ENCODE results near the gene PARP16.

PARP16 gene

DNA sequence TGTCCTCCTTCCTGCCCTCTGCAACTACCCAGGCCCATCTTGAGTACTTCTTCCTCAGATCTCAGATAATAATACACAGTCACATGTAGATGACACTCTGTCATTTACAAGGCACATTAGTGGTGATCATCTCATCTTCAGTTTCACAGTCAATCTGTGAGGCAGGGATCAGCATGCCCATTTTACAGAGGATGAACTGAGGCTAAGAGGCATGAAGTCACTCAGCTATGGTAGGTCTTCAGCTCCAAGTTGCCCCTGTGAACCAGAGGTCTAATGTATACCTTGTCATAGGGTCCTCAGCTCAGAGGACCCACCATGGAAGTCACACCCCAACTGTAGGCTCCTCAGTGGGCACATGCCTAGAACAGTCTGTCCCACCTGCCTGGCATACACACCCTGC, 71.2 kb downstream of the PARP16 start:
- TF ChIP-seq, protein P1, sequence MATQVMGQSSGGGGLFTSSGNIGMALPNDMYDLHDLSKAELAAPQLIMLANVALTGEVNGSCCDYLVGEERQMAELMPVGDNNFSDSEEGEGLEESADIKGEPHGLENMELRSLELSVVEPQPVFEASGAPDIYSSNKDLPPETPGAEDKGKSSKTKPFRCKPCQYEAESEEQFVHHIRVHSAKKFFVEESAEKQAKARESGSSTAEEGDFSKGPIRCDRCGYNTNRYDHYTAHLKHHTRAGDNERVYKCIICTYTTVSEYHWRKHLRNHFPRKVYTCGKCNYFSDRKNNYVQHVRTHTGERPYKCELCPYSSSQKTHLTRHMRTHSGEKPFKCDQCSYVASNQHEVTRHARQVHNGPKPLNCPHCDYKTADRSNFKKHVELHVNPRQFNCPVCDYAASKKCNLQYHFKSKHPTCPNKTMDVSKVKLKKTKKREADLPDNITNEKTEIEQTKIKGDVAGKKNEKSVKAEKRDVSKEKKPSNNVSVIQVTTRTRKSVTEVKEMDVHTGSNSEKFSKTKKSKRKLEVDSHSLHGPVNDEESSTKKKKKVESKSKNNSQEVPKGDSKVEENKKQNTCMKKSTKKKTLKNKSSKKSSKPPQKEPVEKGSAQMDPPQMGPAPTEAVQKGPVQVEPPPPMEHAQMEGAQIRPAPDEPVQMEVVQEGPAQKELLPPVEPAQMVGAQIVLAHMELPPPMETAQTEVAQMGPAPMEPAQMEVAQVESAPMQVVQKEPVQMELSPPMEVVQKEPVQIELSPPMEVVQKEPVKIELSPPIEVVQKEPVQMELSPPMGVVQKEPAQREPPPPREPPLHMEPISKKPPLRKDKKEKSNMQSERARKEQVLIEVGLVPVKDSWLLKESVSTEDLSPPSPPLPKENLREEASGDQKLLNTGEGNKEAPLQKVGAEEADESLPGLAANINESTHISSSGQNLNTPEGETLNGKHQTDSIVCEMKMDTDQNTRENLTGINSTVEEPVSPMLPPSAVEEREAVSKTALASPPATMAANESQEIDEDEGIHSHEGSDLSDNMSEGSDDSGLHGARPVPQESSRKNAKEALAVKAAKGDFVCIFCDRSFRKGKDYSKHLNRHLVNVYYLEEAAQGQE (IDR thresholded peaks at IDR 0.05; ENCODE audit: insufficient read depth in 1 of 2, low read depth in 2 of 2, low read length in 2 of 2), result no peak
- no peak for TF ChIP-seq POLR2AphosphoS5 (IDR thresholded peaks at IDR 0.05; ENCODE audit: low read depth, low read length)
- TF ChIP-seq FOXP2 (optimal IDR thresholded peaks at IDR 0.05; ENCODE audit: borderline replicate concordance, extremely low read depth, extremely low read length, insufficient read depth), result no peak
- no peak for TF ChIP-seq TAF1 (IDR thresholded peaks at IDR 0.05; ENCODE audit: borderline replicate concordance, insufficient read depth, low read length)
- TF ChIP-seq SIN3A (IDR thresholded peaks at IDR 0.05; ENCODE audit: borderline replicate concordance, insufficient read depth, low read length), result no peak

DNA sequence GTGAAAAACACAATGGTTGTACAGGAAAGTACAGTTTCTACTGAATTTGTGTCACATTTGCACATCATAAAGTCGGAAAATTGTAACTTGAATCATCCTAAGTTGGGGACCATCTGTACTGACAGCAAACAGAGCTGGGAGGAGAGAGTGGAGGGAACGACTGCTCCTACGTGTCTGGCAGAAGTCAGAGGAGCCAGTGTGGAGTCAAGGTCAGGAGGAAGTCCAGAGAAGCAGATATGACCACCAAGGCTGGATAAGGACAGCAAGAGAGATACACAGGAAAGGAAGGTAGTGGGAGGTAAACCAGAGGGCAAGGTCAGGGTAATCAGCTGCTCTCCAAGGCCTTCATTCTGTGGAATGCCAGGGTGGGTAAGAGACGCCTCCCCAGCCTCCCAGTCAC, 72.7 kb downstream of the PARP16 start:
- no peak for TF ChIP-seq SIN3A (IDR thresholded peaks at IDR 0.05; ENCODE audit: borderline replicate concordance, insufficient read depth, low read length)
- TF ChIP-seq, protein P1 (IDR thresholded peaks at IDR 0.05; ENCODE audit: insufficient read depth in 1 of 2, low read depth in 2 of 2, low read length in 2 of 2), result no peak
- no peak for TF ChIP-seq POLR2AphosphoS5 (IDR thresholded peaks at IDR 0.05; ENCODE audit: low read depth, low read length)
- TF ChIP-seq FOXP2 (optimal IDR thresholded peaks at IDR 0.05; ENCODE audit: borderline replicate concordance, extremely low read depth, extremely low read length, insufficient read depth), result no peak
- no peak for TF ChIP-seq TAF1 (IDR thresholded peaks at IDR 0.05; ENCODE audit: borderline replicate concordance, insufficient read depth, low read length)

- TF ChIP-seq TAF1 (IDR thresholded peaks at IDR 0.05; ENCODE audit: borderline replicate concordance, insufficient read depth, low read length) (no peak), FOXP2 (optimal IDR thresholded peaks at IDR 0.05; ENCODE audit: borderline replicate concordance, extremely low read depth, extremely low read length, insufficient read depth) (no peak), POLR2AphosphoS5 (IDR thresholded peaks at IDR 0.05; ENCODE audit: low read depth, low read length) (no peak), SIN3A (IDR thresholded peaks at IDR 0.05; ENCODE audit: borderline replicate concordance, insufficient read depth, low read length) (no peak)
- TF ChIP-seq, protein P1 (IDR thresholded peaks at IDR 0.05; ENCODE audit: insufficient read depth in 1 of 2, low read depth in 2 of 2, low read length in 2 of 2), result no peak
Measured at GRCh38 chr15:65213241-65213640, 73.4 kb downstream of the PARP16 start.

- TF ChIP-seq TAF1 (IDR thresholded peaks at IDR 0.05; ENCODE audit: borderline replicate concordance, insufficient read depth, low read length) (no peak), FOXP2 (optimal IDR thresholded peaks at IDR 0.05; ENCODE audit: borderline replicate concordance, extremely low read depth, extremely low read length, insufficient read depth) (no peak), SIN3A (IDR thresholded peaks at IDR 0.05; ENCODE audit: borderline replicate concordance, insufficient read depth, low read length) (no peak), POLR2AphosphoS5 (IDR thresholded peaks at IDR 0.05; ENCODE audit: low read depth, low read length) (no peak)
- TF ChIP-seq, protein P1 (IDR thresholded peaks at IDR 0.05; ENCODE audit: insufficient read depth in 1 of 2, low read depth in 2 of 2, low read length in 2 of 2), result no peak
Measured at GRCh38 chr15:65212097-65212496, 74.6 kb downstream of the PARP16 start.

DNA sequence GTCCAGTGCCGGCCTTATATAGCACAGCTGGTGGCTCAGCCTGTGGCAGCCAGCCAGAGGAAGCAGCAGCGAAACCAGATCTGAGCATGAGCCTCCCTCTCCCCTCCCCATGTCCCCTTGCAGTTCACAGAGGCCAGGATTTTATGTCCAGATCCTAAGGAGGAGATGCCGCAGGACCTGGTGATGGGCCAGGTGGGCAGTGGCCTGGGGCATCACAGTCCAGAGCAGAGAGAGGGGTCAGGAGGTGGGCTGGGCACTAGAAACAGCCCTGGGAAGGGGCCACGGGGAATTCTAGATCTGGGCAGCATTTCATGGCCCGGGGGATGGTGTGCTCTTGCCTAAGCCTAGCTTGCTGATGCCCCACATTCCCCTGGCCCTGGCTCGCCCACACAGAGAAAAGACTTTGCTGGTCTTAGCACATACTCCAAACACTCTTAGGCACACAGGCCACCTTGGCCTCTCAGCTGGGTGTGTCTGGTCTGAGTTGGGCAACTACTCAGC, 75.2 kb downstream of the PARP16 start:
- TF ChIP-seq POLR2AphosphoS5 (IDR thresholded peaks at IDR 0.05; ENCODE audit: low read depth, low read length), result no peak
- TF ChIP-seq, protein P1 (IDR thresholded peaks at IDR 0.05; ENCODE audit: insufficient read depth in 1 of 2, low read depth in 2 of 2, low read length in 2 of 2), result no peak
- TF ChIP-seq TAF1 (IDR thresholded peaks at IDR 0.05; ENCODE audit: borderline replicate concordance, insufficient read depth, low read length), result no peak
- TF ChIP-seq SIN3A (IDR thresholded peaks at IDR 0.05; ENCODE audit: borderline replicate concordance, insufficient read depth, low read length), result no peak
- TF ChIP-seq FOXP2 (optimal IDR thresholded peaks at IDR 0.05; ENCODE audit: borderline replicate concordance, extremely low read depth, extremely low read length, insufficient read depth), result no peak
